Measurements from ENCODE around the gene MINK1.
"Not testable (repeated sequence)": the region's sequence is repeated elsewhere in the genome, so short reads cannot be mapped to it uniquely, and the experiment has no call there.

Gene MINK1

DNA sequence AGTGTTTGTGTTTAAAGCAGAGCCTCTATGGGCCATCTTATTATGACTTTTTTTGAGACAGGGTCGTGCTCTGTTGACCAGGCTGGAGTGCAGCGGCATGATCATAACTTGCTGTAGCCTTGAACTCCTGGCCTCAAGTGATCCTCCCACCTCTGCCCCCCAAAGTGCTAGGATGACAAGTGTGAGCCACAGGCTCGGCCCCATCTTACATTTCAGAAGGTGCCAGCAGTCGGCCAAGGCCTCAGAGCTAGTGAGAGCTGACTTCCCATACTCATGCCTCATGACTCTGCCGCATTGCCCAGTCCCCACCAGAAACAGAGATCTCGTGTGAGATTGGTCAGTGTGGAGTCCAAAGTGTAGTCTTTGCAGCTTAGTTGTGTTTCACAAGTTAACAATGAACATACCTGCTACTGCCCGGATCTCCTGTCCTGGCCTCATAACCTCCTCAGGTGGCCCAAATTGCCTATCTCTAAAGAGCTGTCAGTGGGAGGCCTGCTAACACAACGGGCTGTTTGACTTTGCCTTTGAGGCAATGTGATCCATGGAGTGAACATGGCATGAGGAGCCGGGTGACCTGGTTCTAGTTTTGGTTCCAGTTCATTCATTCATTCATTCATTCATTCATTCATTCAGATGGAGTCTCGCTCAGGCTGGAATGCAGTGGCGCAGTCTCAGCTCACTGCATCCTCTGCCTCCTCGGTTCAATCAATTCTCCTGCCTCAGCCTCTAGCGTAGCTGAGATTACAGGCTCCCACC, 13.7 kb downstream of the MINK1 start:
- no peak for DNase-seq (ENCODE audit: low read depth, low spot score)

DNA sequence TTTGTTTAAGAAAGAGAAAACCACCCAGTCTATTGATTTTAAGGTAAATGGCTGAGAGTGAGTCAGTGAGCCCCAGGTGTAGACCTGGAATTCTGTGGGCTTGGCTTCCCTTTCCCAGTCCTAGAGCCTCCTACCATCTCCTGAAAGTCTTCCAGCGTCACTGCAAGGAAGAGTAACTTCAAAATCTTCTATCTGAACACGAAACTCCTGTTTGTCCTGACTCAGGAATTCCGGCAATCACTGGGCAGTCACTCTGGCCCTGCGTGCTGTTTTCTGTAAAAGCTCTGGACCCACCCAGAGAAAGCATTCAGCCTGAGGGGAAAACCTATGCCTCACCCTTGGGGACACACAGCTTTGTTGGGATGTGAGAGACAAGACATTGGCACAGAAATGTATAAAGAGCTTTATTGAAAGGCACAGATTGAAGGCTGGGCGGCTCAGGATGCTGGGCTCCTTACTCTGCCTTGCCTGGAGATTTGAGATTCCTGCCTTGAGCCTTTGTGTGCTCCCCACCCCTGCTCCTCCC, 15.9 kb downstream of the MINK1 start:
- DNase-seq (ENCODE audit: low read depth, low spot score) = no peak

GRCh38 chr17:4850246-4850645, 17.1 kb downstream of the MINK1 start:
- no peak for DNase-seq (ENCODE audit: low read depth, low spot score)

GRCh38 chr17:4851084-4851483, 17.9 kb downstream of the MINK1 start:
- no peak for DNase-seq (ENCODE audit: low read depth, low spot score)

- DNase-seq (ENCODE audit: low read depth, low spot score) = no peak
These were observed 19.5 kb downstream of the MINK1 start for GRCh38 chr17:4852567-4853207.

DNA sequence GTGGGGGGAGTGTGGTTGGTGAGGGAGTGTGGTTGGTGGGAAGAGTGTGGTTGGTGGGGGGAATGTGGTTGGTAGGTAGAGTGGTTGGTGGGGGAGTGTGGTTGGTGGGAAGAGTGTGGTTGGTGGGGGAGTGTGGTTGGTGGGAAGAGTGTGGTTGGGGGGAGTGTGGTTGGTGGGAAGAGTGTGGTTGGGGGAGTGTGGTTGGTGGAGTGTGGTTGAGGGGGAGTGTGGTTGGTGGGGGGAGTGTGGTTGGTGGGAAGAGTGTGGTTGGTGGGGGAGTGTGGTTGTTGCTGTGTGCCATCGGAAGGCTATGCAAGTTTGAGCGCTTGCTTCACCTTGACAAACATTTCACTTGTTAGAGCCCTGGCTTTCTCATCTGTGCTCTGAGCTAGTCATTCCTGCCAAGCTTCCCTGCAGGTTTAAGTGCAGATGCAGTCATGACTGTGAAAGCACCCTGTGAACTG, 20.1 kb downstream of the MINK1 start:
- DNase-seq (ENCODE audit: low read depth, low spot score) = no peak

DNA sequence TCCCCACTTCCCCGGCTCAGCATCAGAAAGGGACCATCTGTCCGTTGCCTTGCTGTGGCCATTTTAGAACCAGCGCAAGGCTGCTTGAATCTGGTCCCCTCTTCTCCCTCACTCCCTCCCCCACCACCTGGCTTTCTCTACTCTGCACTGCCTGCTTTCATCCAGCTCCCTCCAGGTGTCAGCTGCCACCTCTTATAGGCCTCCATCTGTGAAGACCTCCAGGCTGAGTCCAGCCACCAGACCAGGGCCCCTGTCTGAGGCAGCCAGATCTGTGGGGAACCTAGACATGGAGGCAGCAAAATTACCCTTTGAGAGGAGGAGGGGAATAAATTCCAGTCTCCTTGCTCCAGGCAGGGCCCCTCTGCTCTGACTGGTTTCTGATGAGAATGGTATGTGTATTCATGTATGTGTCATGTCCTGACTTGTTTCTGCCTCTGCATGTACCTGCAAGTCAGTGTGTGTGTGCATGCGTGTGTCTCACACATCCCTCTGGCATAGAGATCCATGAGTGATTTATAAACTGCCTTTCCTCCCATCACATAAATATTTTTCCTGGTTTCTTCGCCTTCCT, 21.1 kb downstream of the MINK1 start:
- no peak for DNase-seq (ENCODE audit: low read depth, low spot score)

DNA sequence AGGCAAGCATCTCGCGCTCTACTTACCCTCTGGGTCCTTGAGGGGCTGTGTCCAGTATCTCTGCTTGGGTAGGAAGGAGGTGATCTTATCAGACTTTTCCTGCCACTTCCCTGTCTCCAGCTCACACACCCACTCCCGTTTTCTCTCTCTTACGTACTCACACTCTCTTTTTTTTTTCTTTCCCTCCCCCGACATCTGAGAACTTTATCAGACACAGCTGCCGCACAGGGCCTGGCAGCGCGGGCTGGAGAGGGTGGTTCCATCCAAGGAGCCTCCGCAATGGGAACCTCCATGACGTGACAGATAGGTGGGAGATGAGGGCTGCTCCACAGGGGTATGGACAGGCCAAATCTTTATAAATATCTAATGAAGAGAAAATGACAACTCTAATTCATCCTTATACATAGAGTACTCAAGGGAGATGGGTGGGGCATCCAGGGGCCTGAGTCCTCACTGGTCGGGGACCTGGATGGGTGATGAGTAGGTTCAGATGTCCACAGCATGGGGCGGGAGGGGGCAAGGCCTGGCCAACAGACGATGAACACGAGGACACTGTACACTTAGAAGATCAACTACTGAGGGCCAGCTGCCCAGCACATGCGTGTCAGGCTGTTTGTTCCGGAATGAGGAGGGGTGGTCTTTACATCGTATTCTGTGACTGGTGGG, 23.3 kb downstream of the MINK1 start:
- no peak for DNase-seq (ENCODE audit: low read depth, low spot score)

DNA sequence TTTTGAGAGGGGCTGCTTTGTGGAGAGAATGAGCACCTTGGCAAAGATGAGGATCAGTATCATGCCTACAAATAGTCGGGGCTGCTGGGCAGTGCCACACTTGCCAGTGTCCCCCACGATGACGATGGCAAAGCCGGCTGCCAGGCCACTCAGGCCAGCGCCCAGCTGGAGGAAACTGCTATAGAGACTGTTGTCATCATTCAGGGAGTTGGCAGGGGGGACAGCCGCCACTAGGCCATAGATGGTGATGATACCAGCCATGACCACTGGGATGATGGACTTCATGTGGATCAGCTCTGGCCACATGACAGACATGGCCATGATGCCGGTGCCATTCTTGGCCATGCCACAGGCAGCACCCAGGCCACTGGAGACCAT, 23.8 kb downstream of the MINK1 start:
- no peak for DNase-seq (ENCODE audit: low read depth, low spot score)

DNA sequence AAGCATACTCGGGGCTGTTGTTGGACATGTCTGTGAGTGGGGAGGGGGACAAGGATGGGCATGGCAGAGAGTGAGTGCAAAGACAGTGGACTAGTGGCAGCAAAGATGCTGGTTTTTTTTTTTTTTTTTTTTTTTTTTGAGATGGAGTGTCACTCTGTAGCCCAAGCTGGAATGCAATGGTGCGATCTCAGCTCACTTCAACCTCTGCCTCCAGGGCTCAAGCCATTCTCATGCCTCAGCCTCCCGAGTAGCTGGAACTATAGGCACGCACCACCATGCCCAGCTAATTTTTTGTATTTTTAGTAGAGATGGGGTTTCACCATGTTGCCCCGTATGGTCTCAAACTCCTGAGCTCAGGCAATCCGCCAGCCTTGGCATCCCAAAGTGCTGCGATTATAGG, 24.2 kb downstream of the MINK1 start:
- DNase-seq (ENCODE audit: low read depth, low spot score) = not testable (repeated sequence)

GRCh38 chr17:4858068-4858881, 25.1 kb downstream of the MINK1 start:
- DNase-seq (ENCODE audit: low read depth, low spot score) = no peak

DNA sequence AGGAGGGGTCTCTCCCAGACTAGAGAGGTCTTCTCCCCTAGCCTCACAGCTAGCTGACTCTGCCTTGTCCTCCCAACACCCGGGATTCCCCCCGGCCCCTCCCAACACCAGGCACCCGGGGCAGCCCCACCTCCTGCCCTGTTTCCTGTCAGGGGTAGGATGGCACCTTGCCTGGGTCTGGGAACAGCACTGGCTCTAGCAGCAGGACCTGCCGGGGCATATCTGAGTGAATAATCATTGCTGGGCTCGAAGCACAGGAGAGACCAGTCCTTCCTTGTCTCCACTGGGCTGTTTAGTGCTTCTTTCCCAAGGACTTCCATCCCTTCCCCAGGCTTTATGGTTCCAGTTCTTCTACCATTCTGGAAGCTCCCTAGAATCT, 25.7 kb downstream of the MINK1 start:
- DNase-seq (ENCODE audit: low read depth, low spot score) = no peak

DNA sequence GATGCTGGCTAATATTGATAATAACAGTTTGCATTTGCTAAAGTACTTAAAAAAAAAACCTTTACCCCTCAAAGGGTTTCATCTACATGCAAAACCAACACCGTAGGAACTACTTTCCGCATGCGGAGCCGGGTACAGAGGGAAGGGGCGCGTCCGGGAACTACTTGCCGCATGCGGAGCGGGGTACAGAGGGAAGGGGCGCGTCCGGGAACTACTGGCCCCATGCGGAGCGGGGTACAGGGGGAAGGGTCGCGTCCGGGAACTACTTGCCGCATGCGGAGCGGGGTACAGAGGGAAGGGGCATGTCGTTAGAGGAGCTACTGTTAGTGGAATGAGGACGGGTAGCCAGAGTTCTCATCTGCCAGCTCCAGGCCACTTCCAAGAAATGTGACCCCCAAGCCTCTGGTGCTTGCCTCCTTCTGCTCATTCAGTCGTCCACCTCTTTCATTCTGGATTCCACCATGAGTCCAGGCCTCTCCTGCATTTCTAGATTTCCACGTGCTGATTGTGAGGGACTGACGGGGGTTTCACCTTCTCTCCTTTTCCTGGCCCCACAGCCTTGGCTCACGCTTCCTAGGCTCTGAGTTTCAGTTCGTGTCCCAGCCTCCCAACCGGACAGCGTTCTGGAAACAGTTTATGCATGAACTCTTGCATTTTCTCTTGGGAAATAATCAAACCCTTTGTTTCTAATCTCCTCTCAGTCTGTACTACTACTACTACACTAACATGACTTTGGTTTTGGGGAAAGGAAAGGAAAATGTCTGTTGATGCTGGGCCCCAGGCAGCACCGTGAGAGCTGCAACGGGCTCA, 26.9 kb downstream of the MINK1 start:
- DNase-seq (ENCODE audit: low read depth, low spot score) = no peak

- no peak for DNase-seq (ENCODE audit: low read depth, low spot score)
These were observed 27.5 kb downstream of the MINK1 start for GRCh38 chr17:4860651-4861050.

DNA sequence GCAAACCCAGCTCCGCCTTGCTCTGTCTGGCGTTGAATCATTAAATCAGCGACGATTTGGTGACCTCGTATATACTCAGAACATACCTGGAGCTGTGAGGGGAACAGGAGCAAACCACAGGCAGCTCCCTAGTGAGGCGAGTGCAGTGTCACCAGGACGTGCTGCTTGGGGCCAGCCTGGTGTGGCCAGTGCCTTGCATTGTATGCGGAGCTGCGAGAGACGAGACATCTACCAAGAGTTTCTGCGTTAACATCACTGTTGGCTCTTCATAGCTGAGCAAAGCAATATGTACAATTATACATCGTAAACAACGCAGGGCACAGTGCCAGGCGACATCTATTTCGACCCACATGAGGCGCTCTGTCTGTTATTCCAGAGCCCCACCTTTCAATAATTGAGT, 27.9 kb downstream of the MINK1 start:
- DNase-seq (ENCODE audit: low read depth, low spot score) = no peak

- no peak for DNase-seq (ENCODE audit: low read depth, low spot score)
These were observed 29.6 kb downstream of the MINK1 start for GRCh38 chr17:4862720-4863119.

- DNase-seq (ENCODE audit: low read depth, low spot score) = no peak
These were observed 30.2 kb downstream of the MINK1 start for GRCh38 chr17:4863321-4863720.

DNA sequence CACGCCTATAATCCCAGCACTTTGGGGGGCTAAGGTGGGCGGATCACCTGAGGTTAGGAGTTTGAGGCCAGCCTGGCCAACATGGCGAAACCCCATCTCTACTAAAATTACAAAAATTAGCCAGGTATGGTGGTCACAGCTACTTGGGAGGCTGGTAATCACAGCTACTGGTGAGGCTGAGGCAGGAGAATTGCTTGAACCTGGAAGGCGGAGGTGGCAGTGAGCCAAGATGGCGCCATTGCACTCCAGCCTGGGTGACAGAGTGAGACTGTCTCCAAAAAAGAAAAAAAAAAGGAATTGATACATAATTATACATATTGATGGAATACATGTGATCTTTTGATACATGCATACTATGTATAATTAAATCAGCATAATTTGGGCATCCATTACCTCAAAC, 34.4 kb downstream of the MINK1 start:
- not testable (repeated sequence) for DNase-seq (ENCODE audit: low read depth, low spot score)

DNA sequence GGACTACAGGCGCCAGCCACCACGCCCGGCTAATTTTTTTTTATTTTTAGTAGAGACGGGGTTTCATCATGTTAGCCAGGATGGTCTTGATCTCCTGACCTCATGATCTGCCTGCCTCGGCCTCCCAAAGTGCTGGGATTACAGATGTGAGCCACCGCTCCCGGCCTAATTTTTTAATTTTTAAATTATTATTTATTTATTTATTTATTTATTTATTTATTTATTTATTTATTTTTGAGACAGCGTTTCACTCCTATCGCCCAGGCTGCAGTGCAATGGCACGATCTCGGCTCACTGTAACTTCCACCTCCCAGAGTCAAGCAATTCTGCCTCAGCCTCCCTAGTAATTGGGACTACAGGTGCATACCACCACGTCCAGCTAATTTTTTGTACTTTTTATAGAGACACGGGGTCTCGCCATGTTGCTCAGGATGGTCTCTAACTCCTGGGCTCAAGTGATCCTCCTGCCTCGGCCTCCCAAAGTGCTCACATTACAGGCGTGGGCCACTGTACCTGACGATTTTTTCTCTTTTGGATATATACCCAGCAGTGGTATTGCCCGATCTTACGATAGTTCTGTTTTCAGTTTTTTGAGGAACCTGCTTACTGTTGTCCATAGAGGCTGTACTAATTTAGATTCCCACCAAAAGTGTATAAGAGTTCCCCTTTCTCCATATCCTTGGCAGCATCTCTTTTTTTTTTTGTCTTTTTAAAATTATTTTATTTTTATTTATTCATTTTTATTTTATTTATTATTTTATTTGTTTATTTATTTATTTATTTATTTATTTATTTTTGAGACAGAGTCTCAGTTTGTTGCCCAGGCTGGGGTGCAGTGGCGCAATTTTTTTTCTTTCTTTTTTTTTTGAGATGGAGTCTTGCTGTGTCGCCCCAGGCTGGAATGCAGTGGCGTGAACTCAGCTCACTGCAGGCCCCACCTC, 36.2 kb downstream of the MINK1 start:
- not testable (repeated sequence) for DNase-seq (ENCODE audit: low read depth, low spot score)

Measured in activated CD4-positive, CD25-positive, alpha-beta regulatory T cell treated with anti-CD3 and anti-CD28 coated beads, Interleukin-2, amount 50 U/mL, for 16 hours (primary cell).